Dendritic cell treated with granulocyte-macrophage colony-stimulating factor and Interleukin-4, amounts not matched to agents 40 ng/mL and 50 ng/mL, for 4 days (primary cell): ENCODE measurements around the gene P4HTM.

Experiments
- H3K27ac Mint-ChIP-seq: one replicate; pipeline ENCODE4 v1.8.0; 2022; ENCODE audit warnings: mild to moderate bottlenecking, mixed read lengths
- H3K27me3 Mint-ChIP-seq: one replicate; pipeline ENCODE4 v1.8.0; 2022; ENCODE audit warnings: mild to moderate bottlenecking, mixed read lengths
- H3K36me3 Mint-ChIP-seq: one replicate; pipeline ENCODE4 v1.8.0; 2022; ENCODE audit warnings: low read depth, mixed read lengths
- H3K4me1 Mint-ChIP-seq: one replicate; pipeline ENCODE4 v1.8.0; 2022; ENCODE audit warnings: low read depth, mixed read lengths
- H3K4me3 Mint-ChIP-seq: one replicate; pipeline ENCODE4 v1.8.0; 2022; ENCODE audit warnings: mild to moderate bottlenecking, moderate library complexity, mixed read lengths
- H3K9me3 Mint-ChIP-seq: one replicate; pipeline ENCODE4 v1.8.0; 2022; ENCODE audit warnings: mixed read lengths
- intact Hi-C: fragments of 100-400 bp; cut with micrococcal nuclease; formaldehyde crosslinking; loops from one replicate; pipeline ENCODE4 v1.15.0; 2022

P4HTM gene, protein sequence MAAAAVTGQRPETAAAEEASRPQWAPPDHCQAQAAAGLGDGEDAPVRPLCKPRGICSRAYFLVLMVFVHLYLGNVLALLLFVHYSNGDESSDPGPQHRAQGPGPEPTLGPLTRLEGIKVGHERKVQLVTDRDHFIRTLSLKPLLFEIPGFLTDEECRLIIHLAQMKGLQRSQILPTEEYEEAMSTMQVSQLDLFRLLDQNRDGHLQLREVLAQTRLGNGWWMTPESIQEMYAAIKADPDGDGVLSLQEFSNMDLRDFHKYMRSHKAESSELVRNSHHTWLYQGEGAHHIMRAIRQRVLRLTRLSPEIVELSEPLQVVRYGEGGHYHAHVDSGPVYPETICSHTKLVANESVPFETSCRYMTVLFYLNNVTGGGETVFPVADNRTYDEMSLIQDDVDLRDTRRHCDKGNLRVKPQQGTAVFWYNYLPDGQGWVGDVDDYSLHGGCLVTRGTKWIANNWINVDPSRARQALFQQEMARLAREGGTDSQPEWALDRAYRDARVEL

DNA sequence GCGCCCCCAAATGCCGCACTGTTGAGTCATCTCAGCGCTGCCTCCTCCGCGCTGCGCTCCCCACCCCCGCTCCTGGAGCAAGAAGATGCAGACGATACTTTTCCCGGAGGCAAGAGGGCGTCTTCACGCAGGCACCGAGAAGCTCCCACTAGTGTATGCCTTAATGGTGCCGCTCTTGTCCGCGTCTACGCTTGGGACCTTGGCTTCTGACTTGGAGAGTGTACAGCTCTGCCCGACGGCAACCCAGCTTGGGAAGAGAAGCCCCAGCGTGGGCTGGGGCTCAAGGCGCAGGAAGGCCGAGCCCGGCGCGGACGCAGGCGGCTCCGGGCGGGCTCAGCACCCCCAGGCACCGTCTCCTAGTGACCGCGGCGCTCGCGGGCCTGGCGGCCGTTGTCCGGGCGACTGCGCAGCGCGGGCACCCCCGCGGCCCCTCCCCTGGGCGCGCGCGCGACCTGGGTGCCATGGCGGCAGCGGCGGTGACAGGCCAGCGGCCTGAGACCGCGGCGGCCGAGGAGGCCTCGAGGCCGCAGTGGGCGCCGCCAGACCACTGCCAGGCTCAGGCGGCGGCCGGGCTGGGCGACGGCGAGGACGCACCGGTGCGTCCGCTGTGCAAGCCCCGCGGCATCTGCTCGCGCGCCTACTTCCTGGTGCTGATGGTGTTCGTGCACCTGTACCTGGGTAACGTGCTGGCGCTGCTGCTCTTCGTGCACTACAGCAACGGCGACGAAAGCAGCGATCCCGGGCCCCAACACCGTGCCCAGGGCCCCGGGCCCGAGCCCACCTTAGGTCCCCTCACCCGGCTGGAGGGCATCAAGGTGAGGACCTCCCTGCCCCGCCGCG is at the start of gene P4HTM:
Gene P4HTM, plus strand, starts transcription at position 446 of the 840 bp plus-strand sequence. Its CDS starts 16 bp downstream, at position 462.
- intact Hi-C loops, result loop anchor here (5.0 kb wide), 1 partner anchor 37 kb away; the partner anchor contains the start of gene IMPDH2
- Mint-ChIP-seq H3K9me3 (no peaks in the 10 kb centered on the region), H3K4me1 (peaks cover 41% of the 10 kb centered on the region)

DNA sequence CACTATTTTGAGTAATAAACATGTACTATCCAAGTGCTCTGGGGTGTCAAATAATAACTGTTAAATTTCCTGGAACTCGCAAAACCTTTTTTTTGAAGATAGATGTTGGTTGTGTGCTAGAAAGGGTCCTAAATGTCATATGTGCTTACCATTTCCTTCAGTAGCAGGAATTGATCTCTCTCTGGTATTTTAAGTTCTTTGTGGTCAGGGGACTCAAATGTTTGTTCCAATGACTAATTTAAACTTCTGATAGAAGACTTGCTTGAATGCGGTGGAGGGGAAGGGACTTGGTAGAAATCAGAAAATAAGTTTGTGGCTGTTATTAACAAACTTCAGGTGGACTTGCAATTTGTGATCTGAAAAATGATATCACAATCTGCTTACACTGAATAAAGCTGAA is 44.6 kb upstream of the P4HTM start:
- no peaks in the 10 kb centered on the region for H3K9me3 Mint-ChIP-seq
- intact Hi-C loops, result no loop called here
- H3K36me3 Mint-ChIP-seq, result peaks cover 46% of the 10 kb centered on the region
- H3K4me3 Mint-ChIP-seq, result no peak overlapping the region
- H3K27ac Mint-ChIP-seq, result no peak overlapping the region
- peaks cover 10% of the 10 kb centered on the region for H3K4me1 Mint-ChIP-seq
- H3K27me3 Mint-ChIP-seq, result no peaks in the 10 kb centered on the region

More for the DNA sequence above, at the start of gene P4HTM:
- peak within 1 kb of the TSS; percentile 85 for H3K4me3 Mint-ChIP-seq
- peaks cover 31% of the 10 kb centered on the region for H3K36me3 Mint-ChIP-seq
- peak within 1 kb of the TSS; percentile 81 for H3K27ac Mint-ChIP-seq
- H3K27me3 Mint-ChIP-seq, result no peaks in the 10 kb centered on the region

DNA sequence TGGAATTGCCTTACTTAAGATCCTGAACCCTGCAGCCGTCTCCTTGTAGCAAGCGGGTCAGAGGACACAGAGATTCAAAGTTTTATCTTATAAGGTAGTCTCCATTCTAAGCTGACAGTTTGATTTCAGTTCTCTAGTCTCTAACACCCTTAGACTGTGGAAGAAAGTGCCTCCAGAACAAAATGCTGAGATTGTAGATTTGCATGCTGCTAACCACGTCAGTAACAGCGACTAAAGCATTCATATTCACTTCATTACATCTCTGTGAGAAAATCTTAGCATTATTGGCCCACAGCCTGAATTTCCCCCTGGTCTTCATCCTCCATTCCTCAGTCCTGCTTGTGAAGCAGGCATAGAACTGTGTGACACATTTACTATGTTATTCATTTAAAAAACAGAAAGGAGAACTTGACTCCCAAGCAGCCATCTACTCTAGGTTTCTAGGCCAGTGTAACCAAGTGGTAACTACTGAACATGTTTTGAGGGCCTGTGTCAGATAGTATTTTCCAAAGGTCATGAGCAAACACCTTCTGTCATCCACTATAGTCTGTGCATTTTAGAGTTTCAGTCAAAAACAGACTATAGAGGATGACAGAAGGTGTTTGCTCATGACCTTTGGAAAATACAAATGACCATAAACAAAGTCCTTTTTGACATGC is 44.0 kb upstream of the P4HTM start:
- Mint-ChIP-seq H3K36me3 (peaks cover 44% of the 10 kb centered on the region), H3K4me3 (no peak overlapping the region), H3K9me3 (no peaks in the 10 kb centered on the region), H3K27ac (no peak overlapping the region), H3K27me3 (no peaks in the 10 kb centered on the region), H3K4me1 (peaks cover 10% of the 10 kb centered on the region)
- intact Hi-C loops, result no loop called here

DNA sequence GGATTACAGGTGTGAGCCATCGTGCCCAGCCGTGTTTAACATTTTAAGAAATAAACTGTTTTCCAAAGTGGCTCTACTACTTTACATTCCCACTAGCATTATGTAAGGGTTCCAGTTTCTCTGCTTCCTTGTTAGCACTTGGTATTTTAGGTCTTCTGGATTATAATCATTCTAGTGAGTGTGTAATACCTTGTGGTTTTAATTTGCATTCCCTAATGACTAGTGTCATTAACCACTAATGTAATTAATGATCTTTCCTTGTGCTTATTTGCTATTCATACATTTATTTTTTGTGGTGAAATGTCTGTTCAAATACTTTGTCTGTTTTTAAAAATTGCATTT is 40.7 kb upstream of the P4HTM start:
- H3K9me3 Mint-ChIP-seq, result no peaks in the 10 kb centered on the region
- no peak overlapping the region for H3K27ac Mint-ChIP-seq
- H3K4me3 Mint-ChIP-seq, result no peak overlapping the region
- peaks cover 41% of the 10 kb centered on the region for H3K36me3 Mint-ChIP-seq
- intact Hi-C loops, result no loop called here
- peaks cover 21% of the 10 kb centered on the region for H3K4me1 Mint-ChIP-seq
- H3K27me3 Mint-ChIP-seq, result no peaks in the 10 kb centered on the region

DNA sequence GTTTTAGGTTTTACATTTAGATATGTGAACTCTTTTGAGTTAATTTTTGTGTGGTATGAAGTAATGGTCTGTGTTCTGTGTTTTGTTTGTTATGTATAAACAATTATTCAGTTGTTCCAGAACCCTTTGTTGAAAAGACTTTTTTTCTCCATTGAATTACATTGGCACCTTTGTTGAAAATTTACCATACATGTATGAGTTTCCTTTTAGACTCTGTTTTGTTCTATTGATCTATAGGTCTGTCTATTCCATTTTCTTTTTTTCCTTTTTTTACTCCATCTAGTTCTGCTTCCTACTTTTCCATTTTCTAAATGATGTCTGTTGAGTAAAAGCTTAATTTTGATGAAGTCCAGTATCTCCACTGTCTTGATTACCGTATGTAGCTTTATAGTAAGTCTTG is 40.0 kb upstream of the P4HTM start:
- Mint-ChIP-seq H3K4me3 (no peak overlapping the region), H3K9me3 (no peaks in the 10 kb centered on the region), H3K4me1 (peaks cover 21% of the 10 kb centered on the region), H3K36me3 (peaks cover 37% of the 10 kb centered on the region), H3K27ac (no peak overlapping the region), H3K27me3 (no peaks in the 10 kb centered on the region)
- intact Hi-C loops, result no loop called here

DNA sequence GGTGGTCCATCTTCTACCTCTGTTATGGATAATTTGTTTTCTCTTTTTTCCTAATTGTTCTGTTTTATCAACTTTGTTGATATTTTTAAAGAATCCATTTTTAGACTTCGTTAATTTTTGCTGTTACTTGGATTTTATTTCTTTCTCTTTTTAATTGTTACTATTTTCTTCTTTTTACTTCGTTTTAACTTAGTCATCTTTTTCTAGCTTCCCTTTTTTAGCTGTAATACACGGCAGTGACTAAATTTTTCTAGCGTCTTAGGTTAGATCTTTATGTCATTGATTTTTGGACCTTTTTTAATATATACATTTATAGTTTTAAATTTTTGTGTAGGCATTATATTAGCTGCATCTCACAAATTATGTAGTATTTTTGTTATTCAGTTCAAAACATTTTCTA is 38.3 kb upstream of the P4HTM start:
- peaks cover 42% of the 10 kb centered on the region for H3K36me3 Mint-ChIP-seq
- no peaks in the 10 kb centered on the region for H3K27me3 Mint-ChIP-seq
- no peaks in the 10 kb centered on the region for H3K9me3 Mint-ChIP-seq
- no peak overlapping the region for H3K27ac Mint-ChIP-seq
- H3K4me1 Mint-ChIP-seq, result peaks cover 21% of the 10 kb centered on the region
- no peak overlapping the region for H3K4me3 Mint-ChIP-seq
- intact Hi-C loops, result no loop called here

DNA sequence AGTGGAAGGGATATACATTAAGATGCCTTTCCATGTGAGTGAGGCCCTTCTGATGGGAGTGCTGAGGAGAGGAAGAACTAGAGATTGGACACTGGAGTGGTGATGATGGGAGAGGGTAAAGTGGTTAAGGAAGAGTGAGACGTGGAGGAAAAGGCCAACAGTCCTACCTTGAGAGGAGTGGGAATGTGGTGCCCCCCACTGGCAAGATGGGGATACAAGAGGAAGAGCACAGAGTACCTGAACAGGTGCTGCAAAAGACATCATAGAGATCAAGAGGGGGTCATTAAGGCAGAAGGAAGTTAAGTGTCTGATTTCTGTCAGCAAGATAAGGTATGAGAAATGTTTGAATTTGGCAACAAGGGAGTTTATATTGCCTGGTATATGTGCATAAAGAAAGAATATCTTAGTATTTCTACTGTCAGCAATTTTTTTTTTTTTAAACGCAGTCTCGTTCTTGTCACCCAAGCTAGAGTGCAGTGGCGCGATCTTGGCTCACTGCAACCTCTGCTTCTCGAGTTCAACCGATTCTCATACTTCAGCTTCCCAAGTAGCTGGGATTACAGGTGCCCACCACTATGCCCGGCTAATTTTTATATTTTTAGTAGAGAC is 37.4 kb upstream of the P4HTM start:
- Mint-ChIP-seq H3K36me3 (peaks cover 47% of the 10 kb centered on the region), H3K9me3 (no peaks in the 10 kb centered on the region), H3K27ac (peak overlapping the region; percentile 3), H3K4me3 (no peak overlapping the region), H3K4me1 (peaks cover 21% of the 10 kb centered on the region), H3K27me3 (no peaks in the 10 kb centered on the region)
- intact Hi-C loops, result no loop called here

DNA sequence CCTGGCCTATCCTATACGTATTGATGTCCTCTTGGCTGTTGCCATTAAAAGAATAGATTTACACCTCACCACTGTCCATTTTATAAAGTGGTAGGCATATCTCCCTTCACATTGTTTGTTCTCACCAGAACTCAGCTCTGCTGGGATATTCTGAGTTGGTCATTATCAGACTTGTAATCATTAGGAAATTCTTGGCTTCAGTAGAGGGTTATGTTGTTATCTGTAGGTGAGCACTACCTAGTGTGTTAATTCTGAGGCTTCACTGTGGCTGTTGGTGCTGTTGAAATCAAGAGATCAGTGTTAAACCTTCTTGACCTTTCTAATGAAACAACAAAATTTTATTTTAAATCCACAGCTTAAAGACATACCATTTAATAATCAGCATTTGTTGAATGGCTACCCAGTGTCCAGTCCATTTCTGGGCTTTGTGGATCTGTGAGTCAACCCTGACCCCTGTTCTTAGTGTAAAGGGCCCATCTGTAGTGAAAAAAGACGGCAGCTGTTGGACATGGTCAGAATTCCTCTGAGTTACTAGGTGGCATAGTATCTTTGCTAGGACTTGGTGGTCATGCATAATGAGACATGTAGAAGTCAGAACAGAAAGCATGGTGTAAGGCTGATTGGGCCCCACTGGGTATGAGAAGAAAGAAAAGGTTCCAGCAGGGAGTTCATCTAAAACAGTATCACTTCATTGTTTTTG is 32.9 kb upstream of the P4HTM start:
- Mint-ChIP-seq H3K36me3 (peaks cover 66% of the 10 kb centered on the region), H3K4me1 (peaks cover 6% of the 10 kb centered on the region)

DNA sequence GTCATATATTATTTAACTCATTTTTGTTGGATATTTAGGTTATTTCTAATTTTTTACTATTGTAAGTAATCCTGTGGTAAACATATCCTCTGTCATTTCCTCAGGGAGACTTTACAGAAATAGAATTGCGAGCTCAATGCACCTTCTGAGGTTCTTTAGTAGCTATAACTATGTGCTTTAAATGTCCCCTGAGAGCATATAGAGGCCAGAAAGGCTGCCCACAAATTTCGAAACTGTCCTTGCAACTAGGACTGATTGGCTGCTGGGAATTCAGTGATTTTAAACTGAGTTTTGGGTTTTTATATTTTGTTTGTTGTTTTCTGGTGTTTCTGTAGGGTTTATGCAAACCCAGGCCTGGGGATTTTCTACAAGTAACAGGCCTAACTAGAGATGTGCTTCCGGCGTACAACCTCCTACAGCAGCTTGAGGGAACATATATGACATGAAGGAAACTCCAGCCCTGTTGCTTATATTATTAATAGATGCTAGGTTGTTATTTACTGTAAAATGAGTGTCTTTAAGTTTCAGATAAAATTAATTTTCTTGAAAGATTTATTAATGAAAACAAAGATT is 29.1 kb upstream of the P4HTM start:
- Mint-ChIP-seq H3K4me1 (no peaks in the 10 kb centered on the region), H3K9me3 (no peaks in the 10 kb centered on the region), H3K27me3 (no peaks in the 10 kb centered on the region), H3K36me3 (peaks cover 75% of the 10 kb centered on the region), H3K4me3 (no peak overlapping the region), H3K27ac (no peak overlapping the region)
- intact Hi-C loops, result no loop called here

More for the DNA sequence above, 32.9 kb upstream of the P4HTM start:
- no peaks in the 10 kb centered on the region for H3K9me3 Mint-ChIP-seq
- H3K27ac Mint-ChIP-seq, result no peak overlapping the region
- no peak overlapping the region for H3K4me3 Mint-ChIP-seq
- intact Hi-C loops, result no loop called here
- no peaks in the 10 kb centered on the region for H3K27me3 Mint-ChIP-seq

DNA sequence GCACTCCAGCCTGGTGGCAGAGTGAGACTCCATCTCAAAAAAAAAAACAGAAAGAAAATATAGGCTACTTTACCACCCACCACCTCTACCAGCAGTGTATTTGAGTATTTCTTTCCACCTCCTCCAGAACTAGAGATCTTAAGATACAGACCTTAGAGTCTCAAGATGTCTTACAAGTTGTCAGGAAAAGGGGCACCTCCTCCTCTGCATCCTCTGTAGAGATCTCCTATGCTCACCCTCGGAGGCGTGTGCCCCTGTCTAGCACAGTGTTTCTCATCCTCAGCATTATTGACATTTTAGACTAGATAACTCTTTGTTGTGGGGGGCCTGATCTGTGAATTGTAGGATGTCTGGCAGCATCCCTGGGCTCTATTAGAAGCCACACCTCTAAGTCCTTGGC is 27.7 kb upstream of the P4HTM start:
- H3K4me1 Mint-ChIP-seq, result no peaks in the 10 kb centered on the region

DNA sequence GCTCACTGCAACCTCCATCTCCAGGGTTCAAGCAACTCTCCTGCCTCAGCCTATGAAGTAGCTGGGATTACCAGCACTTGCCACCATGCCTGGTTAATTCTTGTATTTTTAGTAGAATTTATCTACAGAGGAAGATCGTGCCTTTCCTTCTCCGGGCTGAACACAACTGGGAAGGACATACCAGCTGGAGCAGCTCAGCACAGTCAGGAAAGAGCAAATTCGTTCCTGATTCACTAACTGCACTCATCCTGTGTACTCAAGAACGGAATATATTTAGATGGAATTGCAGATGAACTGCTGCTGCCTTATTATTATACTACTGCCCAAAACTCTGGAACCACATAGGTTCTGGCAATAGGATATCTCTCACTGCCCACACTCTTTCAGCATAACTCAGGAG is 27.1 kb upstream of the P4HTM start:
- Mint-ChIP-seq H3K36me3 (peaks cover 71% of the 10 kb centered on the region), H3K9me3 (no peaks in the 10 kb centered on the region), H3K4me1 (no peaks in the 10 kb centered on the region), H3K4me3 (no peak overlapping the region), H3K27ac (no peak overlapping the region), H3K27me3 (no peaks in the 10 kb centered on the region)
- intact Hi-C loops, result no loop called here

More for the DNA sequence above, 27.7 kb upstream of the P4HTM start:
- H3K9me3 Mint-ChIP-seq, result no peaks in the 10 kb centered on the region
- peaks cover 71% of the 10 kb centered on the region for H3K36me3 Mint-ChIP-seq
- intact Hi-C loops, result no loop called here
- H3K27me3 Mint-ChIP-seq, result no peaks in the 10 kb centered on the region
- no peak overlapping the region for H3K27ac Mint-ChIP-seq
- no peak overlapping the region for H3K4me3 Mint-ChIP-seq

DNA sequence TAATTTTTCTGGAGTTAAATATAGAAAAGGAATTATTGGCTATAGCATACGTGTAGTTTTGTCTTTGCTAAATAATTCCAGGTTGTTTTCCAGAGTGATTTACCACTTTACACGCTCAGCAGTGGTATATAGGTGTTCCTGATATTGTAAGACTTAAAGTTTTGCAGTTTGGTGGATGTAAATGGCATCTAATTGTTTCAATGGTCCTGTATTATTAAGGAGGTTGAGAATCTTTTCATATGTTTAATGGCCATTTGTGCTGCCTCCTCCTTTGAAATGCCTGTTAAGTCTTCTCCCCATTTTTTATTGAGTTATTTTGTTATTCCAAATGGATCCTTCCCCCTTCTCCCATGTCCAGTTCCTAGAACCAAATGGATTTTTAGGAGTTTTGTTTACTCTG is 26.4 kb upstream of the P4HTM start:
- no peak overlapping the region for H3K4me3 Mint-ChIP-seq

DNA sequence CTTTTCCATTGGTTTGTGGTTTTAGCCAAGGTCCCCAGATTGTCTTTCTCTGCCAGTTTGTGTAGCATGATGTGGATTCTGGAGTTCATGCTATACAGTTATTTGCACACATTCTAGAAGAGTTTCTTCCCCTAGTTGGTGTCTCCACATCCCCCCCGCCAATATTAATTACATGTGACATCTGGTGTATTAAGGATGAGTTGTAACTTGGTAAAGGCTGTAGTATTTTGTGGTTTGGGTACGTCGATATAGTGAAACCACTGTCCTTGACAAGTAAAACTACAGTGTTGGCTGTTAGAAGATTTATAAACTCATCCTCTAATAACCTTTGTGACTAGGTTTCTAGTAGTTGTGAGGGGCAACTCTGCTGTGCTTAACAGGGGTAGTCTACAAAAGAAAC is 23.7 kb upstream of the P4HTM start:
- H3K36me3 Mint-ChIP-seq, result peaks cover 96% of the 10 kb centered on the region
- no peaks in the 10 kb centered on the region for H3K4me1 Mint-ChIP-seq
- intact Hi-C loops, result loop anchor here (2.0 kb wide), 1 partner anchor 76 kb away; no protein-coding TSS in a partner anchor
- H3K27me3 Mint-ChIP-seq, result no peaks in the 10 kb centered on the region
- no peaks in the 10 kb centered on the region for H3K9me3 Mint-ChIP-seq
- H3K27ac Mint-ChIP-seq, result no peak overlapping the region
- H3K4me3 Mint-ChIP-seq, result no peak overlapping the region

More for the DNA sequence above, 26.4 kb upstream of the P4HTM start:
- Mint-ChIP-seq H3K4me1 (no peaks in the 10 kb centered on the region), H3K27me3 (no peaks in the 10 kb centered on the region), H3K36me3 (peaks cover 71% of the 10 kb centered on the region), H3K27ac (no peak overlapping the region), H3K9me3 (no peaks in the 10 kb centered on the region)
- intact Hi-C loops, result no loop called here
